ENCODE data around the gene RIN2. TPM values are rescaled to one million over a fixed set of nuclear protein-coding genes. Genes with fewer than 3 reads are reported as not detected.
A peak's percentile ranks its signal among the peaks of the same experiment; 100 is the strongest.

RIN2 gene
- total RNA-seq, 1 donor from 2014 or later: 71.4 TPM

DNA sequence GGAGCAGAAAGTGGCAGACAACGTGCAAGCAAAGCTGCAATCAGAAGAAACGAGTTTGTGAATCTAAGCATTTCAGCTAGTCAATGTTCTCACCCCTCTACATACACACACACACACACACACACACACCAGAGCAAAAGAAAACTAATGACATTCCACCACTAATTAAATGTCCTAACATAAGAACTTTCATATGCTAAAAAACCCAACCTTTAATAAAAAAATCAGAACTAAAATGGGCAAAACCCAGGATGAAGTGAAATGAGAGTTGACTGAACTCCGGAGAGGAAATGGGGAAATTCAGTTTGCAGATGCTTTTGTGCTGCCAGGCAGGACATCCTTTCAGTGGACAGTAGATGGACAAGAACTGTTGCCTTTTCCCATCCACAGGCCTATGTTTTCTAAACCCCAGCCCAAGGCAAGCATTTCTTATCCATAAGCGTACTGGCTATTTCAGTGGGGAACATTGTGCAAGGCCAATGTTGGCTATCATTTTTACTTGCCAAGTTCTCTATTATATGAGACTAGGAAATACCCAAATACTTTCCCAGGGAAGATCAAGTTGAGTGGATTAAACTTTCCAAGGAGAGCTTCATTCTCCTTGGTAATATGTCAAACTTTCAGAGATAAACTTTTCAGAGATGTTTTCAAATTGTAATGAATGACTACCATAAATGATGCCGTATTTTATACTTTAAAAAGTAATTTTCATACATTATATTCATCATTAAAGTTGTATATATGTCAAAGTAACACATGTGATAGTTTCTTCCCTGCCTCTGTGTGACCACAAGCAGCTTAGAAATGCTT lies 27.3 kb downstream of the RIN2 start:
- peak; percentile 51 to 72 for DNase-seq (ENCODE audit: low read depth in 2 of 2)

DNA sequence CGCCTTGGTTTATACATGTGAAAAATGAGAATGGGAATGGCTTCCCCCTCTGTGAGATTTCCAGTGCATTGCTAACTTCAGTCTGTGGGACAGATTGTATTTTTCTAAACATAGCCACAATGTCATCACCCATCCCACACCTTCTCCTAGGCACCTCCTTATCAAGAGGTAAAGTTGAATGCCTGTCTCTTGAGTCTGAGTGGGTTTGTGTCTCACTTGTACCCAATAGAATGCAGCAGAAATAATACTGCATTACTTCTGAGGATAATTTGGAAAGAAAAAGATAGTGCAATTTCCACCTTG lies 27.9 kb downstream of the RIN2 start:
- peak; percentile 7 to 23 for DNase-seq (ENCODE audit: low read depth in 2 of 2)

DNA sequence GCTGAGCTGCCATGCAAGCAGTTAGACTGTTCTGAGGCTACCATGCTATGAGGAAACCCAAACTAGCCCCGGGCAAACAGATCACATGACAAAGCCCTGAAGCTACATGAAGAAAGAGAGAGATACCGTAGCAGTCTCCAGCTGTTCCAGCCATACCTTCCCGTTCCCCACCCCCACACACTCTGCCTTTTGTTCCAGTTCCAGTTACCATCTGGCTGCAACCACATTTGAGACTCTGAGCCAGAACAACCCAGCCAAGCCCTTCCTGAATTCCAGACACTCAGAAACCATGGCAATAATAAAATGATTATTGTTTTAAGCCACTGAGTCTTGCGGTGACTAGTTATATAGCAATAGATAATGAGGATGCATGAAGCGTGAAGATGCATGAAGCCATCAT lies 28.3 kb downstream of the RIN2 start:
- peak; percentile 89 to 95 for DNase-seq (ENCODE audit: low read depth in 2 of 2)

DNA sequence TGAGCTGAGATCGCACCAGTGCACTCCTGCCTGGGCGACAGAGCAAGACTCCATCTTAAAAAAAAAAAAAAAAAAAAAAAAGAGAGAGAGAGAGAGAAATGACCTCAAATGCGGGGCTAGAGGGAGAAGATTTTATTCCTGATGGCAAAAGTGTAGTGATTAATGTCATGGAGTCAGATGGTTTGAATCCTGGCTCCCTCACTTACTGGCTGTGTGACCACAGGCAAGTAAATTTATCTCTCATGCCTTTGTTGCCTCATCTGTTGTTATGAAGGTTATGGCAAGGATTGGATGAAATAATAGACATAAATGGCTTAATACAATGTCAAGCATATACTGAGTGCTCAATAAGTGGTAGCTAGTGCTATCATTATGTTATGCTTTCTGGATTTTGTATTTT lies 29.3 kb downstream of the RIN2 start:
- DNase-seq (ENCODE audit: low read depth in 2 of 2): no peak

DNA sequence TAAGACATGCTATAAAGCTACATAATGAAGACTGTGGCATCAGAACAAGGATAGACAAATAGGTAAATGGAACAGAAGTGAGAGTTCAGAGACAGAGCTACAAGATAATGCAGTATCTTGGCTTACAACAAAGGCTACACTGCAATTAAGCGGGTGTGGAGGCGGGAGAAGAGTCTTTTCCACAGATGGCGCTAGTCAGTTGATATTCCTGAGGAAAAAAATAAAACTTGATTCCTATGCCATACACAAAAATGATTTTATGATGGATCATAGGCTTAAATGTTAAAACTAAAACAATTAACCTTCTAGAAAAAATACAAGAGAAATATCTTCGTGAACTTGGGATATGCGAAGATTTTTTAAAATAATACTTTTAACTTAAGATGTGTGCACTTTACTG lies 31.0 kb downstream of the RIN2 start:
- DNase-seq (ENCODE audit: low read depth in 2 of 2): no peak

DNA sequence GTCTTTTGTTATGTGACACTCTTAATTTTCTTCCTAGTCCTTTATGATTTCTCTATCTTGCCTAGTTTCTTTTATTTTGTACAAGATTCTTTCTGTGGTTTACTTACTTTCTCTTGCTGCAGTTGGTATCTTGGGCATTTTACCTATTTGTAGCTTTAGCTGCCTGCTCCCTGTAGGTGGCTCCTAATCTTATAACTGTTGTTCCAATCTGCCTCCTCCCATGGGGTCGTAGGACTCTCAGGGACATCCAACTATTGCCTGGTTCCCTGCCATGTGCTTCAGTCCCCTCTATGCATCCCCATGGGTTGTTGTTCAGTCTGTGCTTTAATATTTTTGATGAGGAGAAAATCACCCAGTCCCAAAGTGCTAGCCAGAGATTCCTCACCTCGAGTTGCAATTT lies 31.4 kb downstream of the RIN2 start:
- DNase-seq (ENCODE audit: low read depth in 2 of 2): peak in 1 of 2 donors; percentile 21

DNA sequence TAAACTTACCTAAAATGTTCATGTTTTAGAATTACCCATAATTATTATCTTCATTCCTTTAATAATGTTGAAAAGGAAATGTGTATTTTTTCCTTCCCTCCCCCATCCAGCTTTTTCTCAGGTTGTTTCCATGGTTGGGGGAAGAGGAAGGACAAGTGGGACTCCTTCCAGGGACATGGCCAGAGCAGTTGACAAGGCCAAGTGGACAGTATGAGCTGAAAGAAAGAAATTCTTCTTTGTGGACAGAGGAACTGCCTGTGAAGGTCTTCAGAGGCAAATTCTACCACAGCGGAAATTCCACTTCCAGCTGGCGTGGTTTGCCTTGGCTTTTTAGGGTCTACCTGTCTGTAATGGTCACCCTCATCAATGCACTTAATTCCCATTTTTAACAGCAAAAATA lies 33.8 kb downstream of the RIN2 start:
- DNase-seq (ENCODE audit: low read depth in 2 of 2): no peak

DNA sequence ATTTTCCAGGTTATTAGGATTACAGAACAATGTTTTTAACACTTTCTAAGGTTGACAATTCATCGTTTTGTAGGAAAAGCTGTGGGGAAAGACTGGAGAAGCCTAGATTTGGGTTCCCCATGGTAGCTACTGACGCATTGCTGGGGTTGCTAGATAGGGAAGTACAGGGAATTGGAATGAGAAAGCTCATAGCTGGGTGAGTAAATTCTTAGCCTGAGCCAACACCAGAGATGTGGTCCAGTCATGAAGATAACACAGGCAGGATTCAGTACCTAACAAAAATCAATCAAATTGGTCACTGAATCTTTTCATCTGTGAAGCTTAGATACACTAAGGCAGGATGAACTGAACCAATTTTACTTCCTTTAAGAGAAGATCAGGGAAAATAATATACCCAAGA lies 35.7 kb downstream of the RIN2 start:
- no peak for DNase-seq (ENCODE audit: low read depth in 2 of 2)

DNA sequence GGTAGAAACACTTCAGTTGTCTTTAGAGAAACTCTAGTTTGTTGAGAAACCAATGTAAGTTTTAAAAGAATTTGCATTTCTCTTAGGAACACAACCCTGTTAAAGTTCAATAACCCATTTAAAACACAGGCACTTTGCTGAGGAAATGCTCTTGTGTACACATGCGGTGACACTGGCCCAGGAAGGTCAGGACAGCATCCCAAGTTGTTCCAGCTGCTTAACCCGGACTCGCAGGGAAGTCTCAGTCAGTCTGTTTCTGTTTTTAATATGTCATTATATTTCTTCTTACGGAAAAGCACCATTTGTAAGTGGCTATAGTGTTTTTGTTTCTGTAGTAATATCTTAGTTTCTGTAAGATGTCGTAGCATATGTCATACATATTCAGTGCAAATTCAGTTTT lies 36.9 kb downstream of the RIN2 start:
- peak in 1 of 2 donors; percentile 64 for DNase-seq (ENCODE audit: low read depth in 2 of 2)

DNA sequence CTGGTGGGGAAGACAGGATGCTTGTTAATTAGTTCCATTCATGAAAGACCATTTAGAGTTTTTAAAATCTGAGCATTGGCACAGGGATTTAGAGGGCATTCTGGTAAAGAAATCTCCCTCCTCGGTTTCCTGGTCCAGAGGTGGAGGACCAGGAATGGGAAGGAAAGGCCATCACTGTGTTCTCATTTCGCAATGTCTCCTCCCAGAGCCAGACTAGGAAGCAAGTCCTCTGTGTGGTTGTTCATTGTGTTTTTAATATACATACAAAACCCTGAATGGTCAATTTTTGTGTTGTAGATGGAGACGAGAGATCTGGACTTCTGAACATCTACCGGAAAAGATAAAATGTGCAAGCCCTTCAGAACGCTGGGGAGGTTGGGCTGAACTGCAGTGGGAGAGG lies 41.3 kb downstream of the RIN2 start:
- DNase-seq (ENCODE audit: low read depth in 2 of 2): no peak

DNA sequence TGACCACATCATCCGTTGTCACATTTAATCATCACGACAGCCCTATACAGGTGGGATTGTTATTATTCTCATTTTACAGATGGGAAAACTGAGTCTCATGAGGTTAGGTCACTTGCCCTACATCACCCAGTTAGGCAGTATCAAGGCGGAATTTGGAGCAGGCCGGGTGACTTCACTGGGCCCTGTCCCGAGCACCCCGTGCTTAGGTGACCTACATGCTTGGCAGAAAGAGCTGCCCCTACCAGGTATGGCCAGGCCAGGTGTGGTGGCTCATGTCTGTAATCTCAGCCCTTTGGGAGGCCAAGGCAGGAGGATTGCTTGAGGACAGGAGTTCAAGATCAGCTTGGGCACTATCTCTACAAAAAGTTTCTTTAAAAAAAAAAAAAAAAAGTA lies 44.0 kb downstream of the RIN2 start:
- DNase-seq (ENCODE audit: low read depth in 2 of 2): no peak

DNA sequence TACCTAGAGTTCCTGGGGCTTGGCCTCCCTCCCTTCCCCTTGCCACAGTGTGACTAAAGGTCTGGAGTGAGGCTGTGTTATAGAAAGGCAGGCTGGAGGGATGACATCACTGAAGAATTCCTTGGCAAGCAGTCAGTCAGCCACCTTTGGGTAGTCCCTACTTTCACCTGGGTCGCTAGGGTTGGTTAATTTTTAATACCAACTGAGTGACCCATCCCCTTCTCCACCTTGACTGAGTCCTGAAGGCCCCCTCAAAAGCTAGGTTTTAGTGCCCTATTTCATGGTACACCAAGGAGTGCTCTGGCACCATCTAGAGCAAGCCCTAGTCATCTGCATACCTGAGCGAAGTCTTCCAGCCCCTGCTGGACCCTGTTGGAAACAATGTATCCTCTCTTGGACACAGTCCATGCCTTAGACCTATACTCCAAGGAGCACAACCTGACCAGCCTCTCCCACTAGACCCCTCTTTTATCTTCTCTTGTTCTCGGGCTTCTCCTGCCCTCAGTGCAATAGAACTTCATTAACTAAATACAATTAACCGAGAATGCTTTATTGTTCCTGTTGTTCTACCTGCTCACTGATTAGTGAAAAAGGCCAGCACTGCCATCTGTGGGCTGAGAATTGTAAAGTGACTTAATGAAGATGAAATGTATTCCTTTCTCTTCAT lies 44.6 kb downstream of the RIN2 start:
- peak in 1 of 2 donors; percentile 38 for DNase-seq (ENCODE audit: low read depth in 2 of 2)

DNA sequence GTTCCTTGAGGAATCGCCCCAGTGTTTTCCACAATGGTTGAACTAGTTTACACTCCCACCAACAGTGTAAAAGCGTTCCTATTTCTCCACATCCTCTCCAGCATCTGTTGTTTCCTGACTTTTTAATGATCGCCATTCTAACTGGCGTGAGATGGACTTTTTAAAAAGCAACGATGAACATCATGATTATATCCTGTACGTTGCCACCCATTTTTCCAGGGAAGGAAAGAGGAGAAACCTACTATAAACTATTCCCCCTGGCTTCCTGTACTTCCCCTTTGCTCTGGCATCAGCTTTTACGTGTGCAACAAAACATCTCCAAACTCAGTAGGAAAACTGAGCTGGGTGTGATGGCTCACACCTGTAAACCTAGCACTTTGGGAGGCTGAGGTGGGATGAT lies 48.2 kb downstream of the RIN2 start:
- peak in 1 of 2 donors; percentile 82 for DNase-seq (ENCODE audit: low read depth in 2 of 2)

DNA sequence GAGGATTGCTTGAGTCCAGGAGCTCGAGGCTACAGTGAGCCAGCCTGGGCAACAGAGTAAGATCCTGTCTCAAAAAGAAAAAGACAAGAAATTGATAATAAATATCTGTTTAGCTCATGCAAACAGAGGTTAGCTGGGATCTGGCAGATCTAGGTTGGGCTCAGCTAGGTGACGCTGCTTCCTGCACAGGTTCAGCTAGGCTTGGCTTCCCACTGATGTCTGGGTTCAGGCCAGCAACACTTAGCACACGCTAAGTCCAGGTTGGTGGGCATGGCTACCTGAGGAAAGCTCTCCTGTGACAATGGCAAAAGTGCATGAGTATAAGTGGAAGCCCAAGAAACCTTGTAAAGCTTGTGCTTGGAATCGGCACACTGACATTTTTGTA lies 48.7 kb downstream of the RIN2 start:
- no peak for DNase-seq (ENCODE audit: low read depth in 2 of 2)

DNA sequence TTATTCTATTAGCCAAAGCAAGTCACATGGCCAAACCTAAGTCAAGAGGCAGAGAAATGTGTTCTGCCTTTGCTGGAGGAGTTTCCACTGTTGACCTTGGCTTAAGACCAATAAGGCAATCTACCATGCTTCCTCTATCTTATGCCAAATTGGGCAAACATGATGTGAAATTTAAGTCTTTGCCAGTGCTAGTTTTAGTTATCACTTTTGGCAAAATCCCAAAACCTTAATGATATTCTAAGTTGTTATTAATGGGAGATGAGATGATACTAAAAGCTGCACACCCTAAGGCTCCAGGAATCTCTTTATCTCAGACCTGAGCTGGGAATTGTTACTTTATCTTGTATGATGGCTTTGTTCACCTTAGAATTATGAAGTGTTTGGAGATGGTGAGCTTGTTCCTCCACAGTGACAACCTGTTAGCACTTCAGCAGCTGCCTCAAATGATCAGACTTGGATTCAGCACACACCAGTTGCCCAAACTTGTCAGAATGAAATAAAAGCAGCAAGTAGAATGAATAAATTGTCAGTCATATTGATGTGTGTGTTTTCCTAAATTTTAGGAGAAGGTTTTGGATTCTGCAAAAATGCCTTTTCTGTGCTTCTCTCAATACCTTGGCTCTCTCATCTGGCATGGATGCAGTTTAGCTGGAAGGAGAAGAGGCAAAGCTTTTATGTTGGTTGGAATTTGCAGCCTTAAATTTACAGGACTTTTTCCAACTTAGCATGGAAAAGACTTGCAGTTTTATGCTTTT lies 49.3 kb downstream of the RIN2 start:
- DNase-seq (ENCODE audit: low read depth in 2 of 2): peak in 1 of 2 donors; percentile 46

Measured in lung microvascular endothelial cell (primary cell).